ENCODE results near the gene LIM2.

LIM2 gene

GRCh38 chr19:51365211-51365964, 22.4 kb downstream of the LIM2 start:
- DNase-seq: peak; percentile 66

DNA sequence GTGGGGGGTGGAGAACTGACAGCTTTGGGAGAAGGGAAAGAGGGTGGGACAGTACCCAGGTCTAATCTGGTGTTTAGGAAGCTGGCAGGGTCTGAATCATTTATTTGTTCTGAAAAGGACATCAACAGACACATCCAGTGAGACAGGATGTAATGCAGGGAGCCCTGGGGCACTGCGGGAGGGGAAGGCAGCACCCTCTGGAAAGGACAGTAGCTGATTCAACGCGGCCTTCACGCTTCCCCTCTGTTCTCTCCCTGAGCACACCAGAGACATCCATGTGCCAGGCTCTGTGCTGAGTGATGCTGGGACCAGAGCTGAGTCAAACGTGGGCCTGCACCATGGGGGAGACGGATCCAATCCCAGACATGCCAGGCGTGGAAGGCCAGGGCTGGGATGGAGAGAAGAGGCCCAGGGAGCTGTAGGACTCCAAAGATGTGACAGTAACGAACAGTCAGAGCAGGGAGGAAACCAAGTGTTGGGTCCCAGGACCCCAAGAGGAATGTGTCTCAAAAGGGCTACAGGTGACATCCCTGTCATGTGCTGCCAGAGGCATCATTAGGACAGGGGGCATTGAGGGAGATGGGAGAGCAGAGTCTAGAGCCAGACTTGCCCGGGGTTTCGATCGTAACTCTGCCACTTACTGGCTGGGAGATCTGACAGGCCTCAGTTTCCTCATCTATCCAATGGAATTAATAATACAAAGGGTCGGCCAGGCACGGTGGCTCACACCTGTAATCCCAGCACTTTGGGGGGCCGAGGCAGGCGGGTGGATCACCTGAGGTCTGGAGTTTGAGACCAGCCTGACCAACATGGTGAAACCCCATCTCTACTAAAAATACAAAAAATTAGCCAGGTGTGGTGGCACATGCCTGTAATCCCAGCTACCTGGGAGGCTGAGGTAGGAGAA, 23.3 kb downstream of the LIM2 start:
- DNase-seq: peak; percentile 71

DNA sequence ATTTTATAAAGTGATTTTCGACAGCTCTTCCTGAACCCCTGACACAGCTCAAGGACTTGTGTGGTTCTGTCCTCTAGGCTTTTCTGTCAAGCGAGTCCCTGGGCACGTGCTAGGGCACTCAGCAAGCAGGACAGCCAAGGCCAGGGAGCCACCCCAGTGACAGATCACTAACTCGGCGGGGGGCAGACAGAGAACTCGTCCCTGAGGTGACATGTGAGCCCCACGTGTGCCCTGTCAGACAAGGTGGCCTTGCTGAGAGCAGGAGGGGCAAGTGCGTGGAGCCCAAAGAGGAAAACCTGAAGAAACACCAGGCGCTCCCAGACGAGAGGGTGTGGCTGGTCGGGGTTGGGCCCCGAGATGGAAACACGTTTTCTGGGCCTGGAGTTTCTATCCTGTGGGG, 26.5 kb downstream of the LIM2 start:
- DNase-seq: no peak

- DNase-seq: peak; percentile 63
These were observed 28.5 kb downstream of the LIM2 start for GRCh38 chr19:51359294-51359693.

DNA sequence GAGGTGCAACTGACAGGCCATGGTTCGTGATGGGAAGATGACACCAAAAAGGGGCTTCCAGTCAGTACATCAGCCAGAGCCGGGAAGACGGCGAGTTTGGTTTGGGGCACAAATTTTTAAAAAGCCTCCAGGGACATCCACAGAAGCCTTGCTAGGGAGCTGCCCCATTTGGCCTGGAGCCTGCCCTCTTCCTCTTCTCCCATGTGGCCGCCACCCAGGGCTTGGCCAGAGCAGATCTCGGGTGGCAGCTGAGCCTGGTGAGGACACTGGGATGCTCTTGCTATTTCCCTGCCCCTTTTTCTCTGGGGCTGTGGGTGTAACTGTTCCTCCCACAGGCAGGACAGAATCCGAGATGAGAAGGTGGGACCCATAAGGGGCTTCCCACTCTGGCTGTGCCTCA, 29.8 kb downstream of the LIM2 start:
- no peak for DNase-seq

- DNase-seq: no peak
These were observed 31.5 kb downstream of the LIM2 start for GRCh38 chr19:51356159-51356801.

GRCh38 chr19:51354742-51355148, 33.0 kb downstream of the LIM2 start:
- DNase-seq: peak; percentile 96

- peak; percentile 86 for DNase-seq
These were observed 33.6 kb downstream of the LIM2 start for GRCh38 chr19:51354103-51354741.

- no peak for DNase-seq
These were observed 34.9 kb downstream of the LIM2 start for GRCh38 chr19:51352783-51353360.

DNA sequence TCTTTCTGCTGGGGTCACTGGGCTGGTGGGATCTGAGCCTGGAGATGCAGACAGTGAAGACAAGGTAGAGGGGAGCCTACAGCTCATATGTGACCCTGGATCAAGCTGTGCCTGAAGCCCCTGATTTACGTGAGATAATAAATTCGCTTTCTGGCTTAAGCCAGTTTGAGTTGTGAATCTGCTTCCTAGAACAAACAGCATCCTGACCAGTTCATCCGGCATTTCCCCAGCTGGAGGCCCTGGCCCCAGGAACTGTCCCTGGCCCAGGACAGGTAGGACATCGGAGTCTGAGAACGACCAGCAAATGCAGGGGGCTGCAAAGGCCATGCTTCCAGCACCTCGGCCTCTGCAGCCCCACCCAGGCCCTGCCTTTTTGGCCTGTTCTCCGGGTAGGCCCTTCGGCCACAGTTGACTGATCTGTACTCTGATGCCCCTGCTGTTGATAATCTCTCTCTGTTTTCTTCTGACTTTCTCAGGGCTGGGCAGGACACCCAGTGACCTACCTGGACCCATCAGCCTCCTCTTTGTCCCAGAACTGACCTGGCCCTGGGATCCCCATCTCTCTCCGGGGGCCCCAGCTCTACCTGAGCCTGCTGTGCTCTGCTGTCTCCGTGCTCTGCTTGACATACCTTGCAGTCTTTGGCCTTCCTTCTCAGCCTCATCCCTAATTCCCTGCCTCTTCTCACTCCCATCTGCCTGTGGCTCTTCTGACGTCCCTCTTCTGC, 36.3 kb downstream of the LIM2 start:
- DNase-seq: no peak

GRCh38 chr19:51347209-51347928, 40.4 kb downstream of the LIM2 start:
- DNase-seq: no peak

GRCh38 chr19:51346742-51347141, 41.0 kb downstream of the LIM2 start:
- DNase-seq: no peak

DNA sequence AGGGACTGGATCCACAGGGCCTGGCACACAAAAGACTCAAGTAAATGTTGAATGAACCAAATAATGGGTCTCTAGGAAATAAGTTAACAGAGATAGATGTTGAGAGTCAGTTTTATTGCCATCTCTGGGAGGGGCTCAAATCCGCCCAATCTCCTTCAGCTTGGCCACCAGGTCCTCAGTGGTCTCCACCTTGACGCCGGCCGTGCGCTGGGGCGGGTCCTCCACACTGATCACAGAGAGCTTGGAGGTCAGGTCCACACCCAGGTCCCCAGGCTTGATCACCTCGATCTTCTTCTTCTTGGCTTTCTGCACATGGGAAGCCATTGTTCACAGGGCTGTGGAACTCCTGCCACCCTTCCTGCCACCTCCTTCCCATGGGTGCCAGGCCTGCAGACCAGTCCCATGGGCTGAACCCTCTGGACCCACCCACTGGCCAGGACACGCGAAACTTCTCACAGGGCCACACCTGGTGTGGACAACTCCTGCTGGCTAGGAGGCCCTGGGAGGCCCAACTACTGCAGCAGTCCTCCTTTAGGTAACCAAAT, 42.6 kb downstream of the LIM2 start:
- DNase-seq: no peak

DNA sequence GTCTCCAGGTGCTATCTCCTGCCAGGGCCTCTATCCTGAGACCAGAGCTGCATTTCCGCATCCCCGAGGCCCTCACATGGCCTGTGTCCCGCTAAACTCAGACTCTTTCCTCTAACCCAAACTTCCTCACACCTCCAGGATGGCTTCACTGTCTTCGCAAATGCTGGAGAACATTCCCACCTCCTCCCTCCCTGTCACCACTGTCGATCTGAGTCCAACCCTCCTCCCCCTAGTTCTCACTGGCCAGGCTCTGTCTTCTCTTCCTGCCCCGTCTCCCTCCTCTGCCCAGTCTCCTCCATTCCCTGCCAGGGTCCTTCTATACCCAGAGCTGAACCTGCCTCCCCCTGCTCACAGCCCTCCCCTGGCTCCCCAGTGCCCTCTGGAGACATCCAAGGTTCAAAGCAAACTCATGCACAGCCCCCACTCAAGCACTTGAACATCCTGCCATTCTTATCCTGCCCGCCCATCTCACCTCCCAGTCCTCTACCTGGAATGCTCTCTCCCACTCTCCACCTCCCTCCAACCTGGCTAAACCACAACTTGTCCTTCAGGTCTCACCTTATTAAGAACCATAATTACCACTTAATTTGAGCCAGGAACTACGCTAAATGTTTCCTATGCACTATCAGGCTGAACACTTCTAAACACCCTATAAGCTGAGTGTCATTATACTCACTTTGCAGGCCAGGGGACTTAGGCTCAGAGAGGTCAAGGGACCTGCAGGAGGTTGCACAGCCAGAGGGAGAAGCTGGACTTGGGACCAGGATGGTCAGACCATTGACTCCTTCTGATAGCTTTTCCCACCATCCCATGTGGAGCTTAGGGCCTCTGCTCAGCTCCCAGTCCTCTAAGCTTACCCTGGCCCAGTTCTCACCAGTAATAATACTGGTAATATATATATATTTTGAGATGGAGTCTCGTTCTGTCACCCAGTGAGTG, 44.9 kb downstream of the LIM2 start:
- no peak for DNase-seq

GRCh38 chr19:51341976-51342580, 45.7 kb downstream of the LIM2 start, which contains the start of gene VSIG10L:
Gene VSIG10L (minus strand): TSS chr19:51342139. CDS start chr19:51342124, 15 bp downstream.
- DNase-seq: no peak

- no peak for DNase-seq
These were observed 46.7 kb downstream of the LIM2 start for GRCh38 chr19:51341066-51341465.

- peak; percentile 100 for DNase-seq
These were observed 47.8 kb downstream of the LIM2 start for GRCh38 chr19:51339687-51340656.

- DNase-seq: no peak
These were observed 48.5 kb downstream of the LIM2 start for GRCh38 chr19:51339313-51339686.
